ENCODE measurements around the gene EPN3. TPM values are rescaled to one million over a fixed set of nuclear protein-coding genes. Genes with fewer than 3 reads are reported as not detected.

EPN3 gene
- polyA plus RNA-seq, 1 of the 3 experiments (the other 2 are of a cell fraction): 0.05 TPM

DNA sequence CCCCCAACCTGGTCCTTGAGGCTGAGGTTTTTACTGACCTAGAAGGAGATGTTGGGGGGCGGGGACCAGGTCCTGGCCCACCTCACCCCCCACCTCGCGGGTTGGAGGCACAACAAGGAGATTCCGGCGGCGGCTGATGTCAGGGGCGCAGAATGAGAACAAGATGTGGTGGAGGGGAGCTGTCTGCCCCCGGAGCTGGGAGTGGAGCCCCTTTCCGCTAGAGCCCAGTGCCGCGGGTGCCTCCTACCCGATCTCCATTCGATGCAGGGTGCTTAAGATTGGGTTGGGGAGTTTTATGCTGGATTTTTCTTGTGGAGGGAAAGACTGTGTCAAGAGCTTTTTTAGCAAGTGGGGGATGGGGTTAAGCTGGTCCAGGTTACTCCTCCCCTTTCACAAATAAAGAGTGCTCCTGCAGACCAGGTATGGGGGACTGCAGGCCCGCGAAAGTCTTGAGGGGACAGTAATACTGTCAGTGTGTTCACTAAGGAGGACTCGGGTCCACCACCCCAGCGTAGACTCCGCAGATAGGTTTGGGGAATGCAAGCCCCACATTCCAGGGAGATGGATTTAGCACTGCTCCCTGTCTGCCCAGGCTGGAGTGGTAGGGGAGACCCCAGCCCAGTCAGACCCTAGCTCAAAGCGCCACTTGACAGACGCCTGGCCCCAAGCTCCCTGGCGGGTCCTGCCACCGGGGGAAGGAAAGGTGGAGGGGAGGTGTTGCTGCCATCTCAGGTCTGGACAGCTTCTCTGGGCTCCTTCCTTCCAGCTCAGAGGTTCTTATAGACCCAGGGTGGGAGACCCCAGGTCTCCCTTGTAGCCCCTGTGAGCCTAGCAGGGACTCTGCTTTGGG lies 29.9 kb downstream of the EPN3 start:
- Histone ChIP-seq H3K27me3 (ENCODE audit: insufficient read depth) (peaks cover 31% of the 10 kb centered on the region), H3K79me2 (ENCODE audit: insufficient read depth) (no peaks in the 10 kb centered on the region), H3K27ac (ENCODE audit: low read depth in 2 of 2, low read length in 1 of 2) (no peak overlapping the region), H3K4me1 (ENCODE audit: control insufficient read depth in 1 of 2, insufficient read depth in 2 of 2, low read depth in 1 of 2, low read length in 1 of 2) (peaks cover 17 to 84% of the 10 kb centered on the region in 2 experiments), H3K4me2 (no peak overlapping the region; the same call in 1 of the 2 replicates), H4K20me1 (ENCODE audit: insufficient read depth) (no peaks in the 10 kb centered on the region), H2AFZ (ENCODE audit: low read depth) (no peak overlapping the region), H3K9me3 (no peaks in the 10 kb centered on the region), H3F3A (replicated peaks; ENCODE audit: insufficient read depth) (peaks cover 20% of the 10 kb centered on the region), H3K36me3 (replicated peaks in 1 of 2; ENCODE audit: control insufficient read depth in 1 of 2, insufficient read depth in 2 of 2, low read length in 1 of 2) (no peaks in the 10 kb centered on the region), H3K9me2 (no peaks in the 10 kb centered on the region), H3K9ac (no peak overlapping the region), H3K4me3 (ENCODE audit: low read depth in 2 of 2, low read length in 1 of 2) (peak overlapping the region in 1 of 2 experiments; percentile 6; a peak in 1 of 4 replicates)
- CTCF ChIA-PET: interaction anchor here (0.6 to 7.2 kb wide), 26 partner anchors 11 to 394 kb away, joined by 3 to 209 read pairs (median 4); no protein-coding TSS in a partner anchor
- no peak for DNase-seq
- peak; percentile 94; the same call in 1 of the 2 replicates for TF ChIP-seq EZH2phosphoT487 (IDR thresholded peaks at IDR 0.05; ENCODE audit: borderline replicate concordance, low read depth)
- no peak for TF ChIP-seq JUND (IDR thresholded peaks at IDR 0.05)
- TF ChIP-seq RXRA (IDR thresholded peaks at IDR 0.05; ENCODE audit: borderline replicate concordance, low read depth): no peak
- WGBS (ENCODE audit: low lambda C conversion rate): 47% methylated on average over 22 of the region's 22 CpGs
- POLR2A ChIA-PET: interaction anchor here (0.6 to 1.7 kb wide), 3 partner anchors 23 to 81 kb away, joined by 3 to 4 read pairs (median 3); no protein-coding TSS in a partner anchor

- Histone ChIP-seq H3K9ac (no peak overlapping the region), H3K27ac (ENCODE audit: low read depth in 2 of 2, low read length in 1 of 2) (no peak overlapping the region), H3F3A (replicated peaks; ENCODE audit: insufficient read depth) (peaks cover 22% of the 10 kb centered on the region), H4K20me1 (ENCODE audit: insufficient read depth) (no peaks in the 10 kb centered on the region), H3K36me3 (replicated peaks in 1 of 2; ENCODE audit: control insufficient read depth in 1 of 2, insufficient read depth in 2 of 2, low read length in 1 of 2) (no peaks in the 10 kb centered on the region), H3K4me3 (ENCODE audit: low read depth in 2 of 2, low read length in 1 of 2) (no peak overlapping the region), H2AFZ (ENCODE audit: low read depth) (no peak overlapping the region), H3K4me2 (no peak overlapping the region), H3K27me3 (ENCODE audit: insufficient read depth) (peaks cover 31% of the 10 kb centered on the region), H3K79me2 (ENCODE audit: insufficient read depth) (no peaks in the 10 kb centered on the region), H3K9me3 (no peaks in the 10 kb centered on the region), H3K9me2 (no peaks in the 10 kb centered on the region), H3K4me1 (ENCODE audit: control insufficient read depth in 1 of 2, insufficient read depth in 2 of 2, low read depth in 1 of 2, low read length in 1 of 2) (peaks cover 17 to 81% of the 10 kb centered on the region in 2 experiments)
- ChIA-PET CTCF (interaction anchor here (0.7 to 7.2 kb wide), 24 partner anchors 12 to 394 kb away, joined by 3 to 209 read pairs (median 4); no protein-coding TSS in a partner anchor), POLR2A (interaction anchor here (0.6 to 1.7 kb wide), 2 partner anchors 42 to 81 kb away, joined by 3 to 4 read pairs; no protein-coding TSS in a partner anchor)
- WGBS (ENCODE audit: low lambda C conversion rate): 72% methylated on average over 3 of the region's 4 CpGs
- TF ChIP-seq CTCF (IDR thresholded peaks at IDR 0.05) (peak; percentile 30; the same call in 1 of the 2 replicates), SMC3 (IDR thresholded peaks at IDR 0.05; ENCODE audit: low read depth, low read length) (no peak)
- no peak for DNase-seq
These were observed 30.6 kb downstream of the EPN3 start for GRCh38 chr17:50563092-50563511.

GRCh38 chr17:50564916-50565315 lies 32.4 kb downstream of the EPN3 start:
- no peaks in the 10 kb centered on the region for H3K79me2 ChIP-seq (ENCODE audit: insufficient read depth)
- H3K4me1 ChIP-seq (ENCODE audit: control insufficient read depth in 1 of 2, insufficient read depth in 2 of 2, low read depth in 1 of 2, low read length in 1 of 2): peaks cover 14 to 77% of the 10 kb centered on the region in 2 experiments
- DNase-seq: peak; percentile 80
- ChIA-PET CTCF (interaction anchor here (1.0 to 7.2 kb wide), 6 partner anchors 9 to 85 kb away, joined by 3 to 209 read pairs (median 4); no protein-coding TSS in a partner anchor), POLR2A (interaction anchor here (1.9 kb wide), 1 partner anchor 28 kb away, joined by 6 read pairs; no protein-coding TSS in a partner anchor)
- no peak overlapping the region for H3K9ac ChIP-seq
- peaks cover 12% of the 10 kb centered on the region for H3F3A ChIP-seq (replicated peaks; ENCODE audit: insufficient read depth)
- no peaks in the 10 kb centered on the region for H3K9me3 ChIP-seq
- no peaks in the 10 kb centered on the region for H3K9me2 ChIP-seq
- peak overlapping the region; percentile 39; the same call in 1 of the 2 replicates for H3K4me2 ChIP-seq
- H2AFZ ChIP-seq (ENCODE audit: low read depth): peak overlapping the region; percentile 30; the same call in 1 of the 2 replicates
- WGBS (ENCODE audit: low lambda C conversion rate): 29% methylated on average over 19 of the region's 19 CpGs
- H3K36me3 ChIP-seq (replicated peaks in 1 of 2; ENCODE audit: control insufficient read depth in 1 of 2, insufficient read depth in 2 of 2, low read length in 1 of 2): no peaks in the 10 kb centered on the region
- peaks cover 31% of the 10 kb centered on the region for H3K27me3 ChIP-seq (ENCODE audit: insufficient read depth)
- H4K20me1 ChIP-seq (ENCODE audit: insufficient read depth): no peaks in the 10 kb centered on the region
- H3K27ac ChIP-seq (ENCODE audit: low read depth in 2 of 2, low read length in 1 of 2): peak overlapping the region in 1 of 2 experiments; percentile 91; a peak in 2 of 4 replicates
- no peak overlapping the region; a peak in 1 of 4 replicates for H3K4me3 ChIP-seq (ENCODE audit: low read depth in 2 of 2, low read length in 1 of 2)
- TF ChIP-seq ELF1 (IDR thresholded peaks at IDR 0.05) (no peak), USF2 (IDR thresholded peaks at IDR 0.05; ENCODE audit: borderline replicate concordance, low read depth, low read length) (no peak), EZH2phosphoT487 (IDR thresholded peaks at IDR 0.05; ENCODE audit: borderline replicate concordance, low read depth) (no peak), CHD2 (IDR thresholded peaks at IDR 0.05; ENCODE audit: low read length, partially characterized antibody) (no peak), RAD21 (IDR thresholded peaks at IDR 0.05; ENCODE audit: low read length) (no peak), YY1 (IDR thresholded peaks at IDR 0.05; ENCODE audit: low read depth) (no peak)
- TF ChIP-seq, protein P1, sequence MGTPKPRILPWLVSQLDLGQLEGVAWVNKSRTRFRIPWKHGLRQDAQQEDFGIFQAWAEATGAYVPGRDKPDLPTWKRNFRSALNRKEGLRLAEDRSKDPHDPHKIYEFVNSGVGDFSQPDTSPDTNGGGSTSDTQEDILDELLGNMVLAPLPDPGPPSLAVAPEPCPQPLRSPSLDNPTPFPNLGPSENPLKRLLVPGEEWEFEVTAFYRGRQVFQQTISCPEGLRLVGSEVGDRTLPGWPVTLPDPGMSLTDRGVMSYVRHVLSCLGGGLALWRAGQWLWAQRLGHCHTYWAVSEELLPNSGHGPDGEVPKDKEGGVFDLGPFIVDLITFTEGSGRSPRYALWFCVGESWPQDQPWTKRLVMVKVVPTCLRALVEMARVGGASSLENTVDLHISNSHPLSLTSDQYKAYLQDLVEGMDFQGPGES (IDR thresholded peaks at IDR 0.05; ENCODE audit: low read depth, low read length): no peak
- TF ChIP-seq, protein P2, sequence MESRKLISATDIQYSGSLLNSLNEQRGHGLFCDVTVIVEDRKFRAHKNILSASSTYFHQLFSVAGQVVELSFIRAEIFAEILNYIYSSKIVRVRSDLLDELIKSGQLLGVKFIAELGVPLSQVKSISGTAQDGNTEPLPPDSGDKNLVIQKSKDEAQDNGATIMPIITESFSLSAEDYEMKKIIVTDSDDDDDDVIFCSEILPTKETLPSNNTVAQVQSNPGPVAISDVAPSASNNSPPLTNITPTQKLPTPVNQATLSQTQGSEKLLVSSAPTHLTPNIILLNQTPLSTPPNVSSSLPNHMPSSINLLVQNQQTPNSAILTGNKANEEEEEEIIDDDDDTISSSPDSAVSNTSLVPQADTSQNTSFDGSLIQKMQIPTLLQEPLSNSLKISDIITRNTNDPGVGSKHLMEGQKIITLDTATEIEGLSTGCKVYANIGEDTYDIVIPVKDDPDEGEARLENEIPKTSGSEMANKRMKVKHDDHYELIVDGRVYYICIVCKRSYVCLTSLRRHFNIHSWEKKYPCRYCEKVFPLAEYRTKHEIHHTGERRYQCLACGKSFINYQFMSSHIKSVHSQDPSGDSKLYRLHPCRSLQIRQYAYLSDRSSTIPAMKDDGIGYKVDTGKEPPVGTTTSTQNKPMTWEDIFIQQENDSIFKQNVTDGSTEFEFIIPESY (IDR thresholded peaks at IDR 0.05; ENCODE audit: borderline replicate concordance, low read depth): no peak
